Measurements from ENCODE around the gene PIK3R5.
"Not testable (repeated sequence)": the region's sequence is repeated elsewhere in the genome, so short reads cannot be mapped to it uniquely, and the experiment has no call there.

The PIK3R5 gene

DNA sequence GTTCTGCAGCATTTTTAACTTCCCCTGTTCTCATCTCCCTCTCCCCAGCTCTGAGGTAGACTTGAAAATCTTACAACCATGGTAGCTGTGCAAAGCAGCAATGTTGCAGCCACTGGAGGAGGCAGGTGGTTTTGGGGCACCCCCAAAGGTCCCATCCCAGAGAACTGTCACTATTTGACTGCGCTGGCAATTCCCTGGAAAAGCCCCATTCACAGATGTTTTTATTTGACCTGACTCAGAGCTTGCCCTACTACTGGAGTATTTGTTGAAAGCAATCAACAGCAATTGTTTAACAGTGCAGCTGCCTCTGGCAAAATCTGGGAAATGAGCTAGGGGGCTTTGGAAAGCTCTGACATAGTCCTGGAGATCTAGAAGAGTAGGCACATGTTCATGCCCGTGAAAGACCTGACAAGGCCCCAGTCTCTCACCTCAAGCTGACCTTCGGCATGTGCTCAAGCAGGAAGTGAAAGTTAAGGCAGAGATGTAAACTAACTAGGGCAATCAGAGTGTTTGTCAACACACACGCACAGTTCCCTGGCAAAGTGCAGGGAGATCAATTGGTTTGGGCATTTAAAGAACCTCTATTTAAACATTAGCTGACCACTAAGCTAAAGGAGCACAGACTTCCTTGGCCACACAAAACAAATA lies 19.7 kb upstream of the PIK3R5 start:
- no peak for DNase-seq (ENCODE audit: low read depth in 2 of 2)

DNA sequence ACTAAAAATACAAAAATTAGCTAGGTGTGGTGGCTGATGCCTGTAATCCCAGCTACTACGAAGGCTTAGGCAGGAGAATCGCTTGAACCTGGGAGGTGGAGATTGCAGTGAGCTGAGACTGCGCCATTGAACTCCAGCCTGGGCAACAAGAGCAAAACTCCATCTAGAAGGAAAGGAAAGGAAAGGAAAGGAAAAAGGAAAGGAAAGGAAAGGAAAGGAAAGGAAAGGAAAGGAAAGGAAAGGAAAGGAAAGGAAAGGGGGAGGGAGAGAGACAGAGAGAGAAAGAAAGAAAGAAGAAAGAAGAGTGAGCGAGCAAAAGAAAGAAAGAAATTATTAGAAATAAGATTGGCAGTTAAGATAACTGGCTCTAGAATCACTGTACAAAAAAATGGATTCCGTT lies 18.7 kb upstream of the PIK3R5 start:
- DNase-seq (ENCODE audit: low read depth in 2 of 2), result not testable (repeated sequence)

DNA sequence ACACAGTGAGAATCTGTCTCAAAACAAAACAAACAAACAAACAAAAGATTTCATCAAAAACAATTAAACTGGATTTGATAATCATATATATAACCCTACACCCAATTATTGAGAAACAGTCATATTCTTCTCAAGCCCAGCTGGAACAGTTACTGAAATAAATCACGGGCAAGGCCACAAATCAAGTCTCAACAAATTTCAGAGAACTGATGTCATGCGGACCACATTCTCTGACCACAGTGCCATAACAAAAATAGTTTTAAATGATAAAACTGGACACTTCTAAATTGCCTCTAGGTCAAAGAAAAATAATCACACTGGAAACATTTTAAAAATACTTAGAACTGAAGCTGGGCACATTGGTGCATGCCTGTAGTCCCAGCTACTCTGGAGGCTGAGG lies 15.9 kb upstream of the PIK3R5 start:
- DNase-seq (ENCODE audit: low read depth in 2 of 2), result no peak

DNA sequence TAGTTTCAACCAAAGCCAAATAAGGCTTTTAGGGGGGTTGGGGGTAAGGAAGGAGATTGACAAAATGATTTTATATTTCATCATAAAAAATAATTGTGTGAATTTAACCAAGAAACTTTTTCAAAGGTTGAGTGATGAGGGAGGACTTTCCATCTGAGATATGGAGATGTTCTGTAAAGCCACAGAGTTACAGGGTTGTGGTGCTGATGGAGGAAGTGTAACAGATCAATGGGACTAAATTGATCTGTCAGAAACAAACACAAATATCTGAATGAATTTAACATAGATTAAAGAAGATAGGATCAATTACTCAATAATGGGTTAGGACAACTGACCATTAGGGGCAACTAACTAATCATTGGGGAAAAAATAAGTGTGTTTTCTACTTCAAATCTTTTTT lies 14.2 kb upstream of the PIK3R5 start:
- no peak for DNase-seq (ENCODE audit: low read depth in 2 of 2)

DNA sequence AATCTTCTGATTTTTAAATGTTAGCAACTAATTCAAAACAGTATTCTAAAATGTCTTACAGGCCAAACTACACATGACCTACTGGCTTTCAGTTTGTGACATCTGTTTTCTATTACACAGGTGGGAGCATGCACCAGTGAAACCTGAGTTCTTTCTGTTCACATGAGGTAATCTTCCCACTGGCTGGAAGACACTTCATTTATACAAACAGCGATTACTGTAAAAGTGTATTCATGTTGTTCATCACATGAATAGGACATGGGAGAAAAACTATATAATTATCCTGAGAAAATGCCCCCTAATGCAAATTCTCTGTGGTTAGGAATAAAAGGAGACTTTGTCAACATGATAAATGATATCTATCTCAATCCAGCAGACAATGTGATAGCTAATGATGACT lies 11.1 kb upstream of the PIK3R5 start:
- no peak for DNase-seq (ENCODE audit: low read depth in 2 of 2)

DNA sequence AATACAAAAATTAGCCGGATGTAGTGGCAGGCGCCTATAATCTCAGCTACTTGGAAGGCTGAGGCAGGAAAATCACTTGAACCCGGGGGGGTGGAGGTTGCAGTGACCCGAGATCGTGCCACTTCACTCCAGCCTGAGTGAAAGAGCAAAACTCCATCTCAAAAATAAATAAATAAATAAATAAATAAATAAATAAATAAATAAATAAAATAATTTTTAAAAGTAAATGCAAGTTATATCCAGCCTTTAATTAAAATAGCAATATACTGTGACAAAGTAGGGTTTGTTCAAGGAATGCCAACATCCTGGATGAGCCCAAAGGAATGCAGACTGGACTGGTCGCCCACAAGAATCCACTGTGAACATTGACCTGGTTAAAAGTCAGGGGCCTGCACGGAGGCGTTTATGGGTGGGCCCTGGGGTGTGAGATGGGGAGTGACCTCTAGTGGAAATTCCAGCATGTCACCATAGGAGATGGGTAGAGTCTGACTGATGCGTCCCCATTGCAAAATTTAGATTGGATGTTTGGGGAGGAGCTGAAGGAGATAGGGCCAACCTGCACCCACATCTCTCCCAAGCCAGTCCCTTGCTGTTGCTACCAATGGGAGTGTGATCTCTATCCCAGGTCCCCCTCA lies 9.7 kb upstream of the PIK3R5 start:
- DNase-seq (ENCODE audit: low read depth in 2 of 2), result no peak

DNA sequence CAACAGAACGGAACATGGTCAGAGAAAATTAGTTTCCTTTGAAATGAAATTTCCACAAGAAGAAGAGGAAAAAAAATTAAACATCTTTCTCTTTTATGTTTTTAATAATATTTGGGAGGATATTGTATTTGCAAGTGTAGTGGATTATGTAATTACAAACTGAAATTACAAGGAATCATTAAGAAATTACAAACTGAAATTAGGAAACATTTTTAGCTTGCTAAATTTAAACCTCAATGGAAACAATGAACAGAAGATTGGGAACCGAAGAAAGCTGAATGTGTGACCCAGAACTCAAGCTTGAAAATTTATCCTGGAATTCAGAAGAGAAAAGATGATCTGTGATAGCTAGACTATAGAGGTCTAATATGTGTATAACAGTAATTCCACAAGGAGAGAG lies 4.4 kb upstream of the PIK3R5 start:
- DNase-seq (ENCODE audit: low read depth in 2 of 2), result no peak

DNA sequence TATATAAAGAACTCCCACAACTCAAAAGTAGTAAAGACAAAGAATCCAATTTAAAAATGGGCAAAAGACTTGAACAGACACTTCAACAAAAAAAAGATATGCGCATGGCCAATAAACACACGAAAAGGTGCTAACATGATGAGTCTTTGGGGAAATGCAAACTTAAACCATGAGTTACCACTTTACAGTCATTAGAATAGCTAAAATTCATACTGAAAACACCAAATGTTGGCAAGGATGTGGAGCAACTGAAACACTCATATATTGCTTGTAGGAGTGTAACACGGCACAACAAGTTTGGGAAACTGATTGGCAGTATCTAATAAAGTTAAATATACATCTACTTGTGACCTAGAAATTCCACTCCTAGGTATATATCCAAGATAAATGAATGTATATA lies 3.0 kb upstream of the PIK3R5 start:
- no peak for DNase-seq (ENCODE audit: low read depth in 2 of 2)

DNA sequence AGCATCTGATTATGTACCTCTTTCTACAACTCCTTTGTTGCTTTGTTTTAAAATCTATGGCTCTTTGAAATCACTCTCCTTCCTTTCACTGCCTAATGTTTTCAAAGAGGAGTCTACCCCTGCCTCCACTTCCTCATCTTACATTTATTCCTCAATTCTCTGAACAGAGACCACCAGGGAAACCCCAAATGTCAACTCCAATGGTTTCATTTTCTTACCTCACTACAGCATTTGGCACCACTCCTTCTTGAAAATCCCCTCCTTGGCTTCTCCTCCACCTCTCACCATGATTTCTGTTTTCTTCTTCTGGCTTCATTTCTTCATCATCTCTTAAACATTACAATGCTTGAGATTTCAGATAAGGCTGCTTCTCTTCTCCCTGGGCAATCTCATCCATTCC lies 2.4 kb upstream of the PIK3R5 start:
- DNase-seq (ENCODE audit: low read depth in 2 of 2), result no peak

DNA sequence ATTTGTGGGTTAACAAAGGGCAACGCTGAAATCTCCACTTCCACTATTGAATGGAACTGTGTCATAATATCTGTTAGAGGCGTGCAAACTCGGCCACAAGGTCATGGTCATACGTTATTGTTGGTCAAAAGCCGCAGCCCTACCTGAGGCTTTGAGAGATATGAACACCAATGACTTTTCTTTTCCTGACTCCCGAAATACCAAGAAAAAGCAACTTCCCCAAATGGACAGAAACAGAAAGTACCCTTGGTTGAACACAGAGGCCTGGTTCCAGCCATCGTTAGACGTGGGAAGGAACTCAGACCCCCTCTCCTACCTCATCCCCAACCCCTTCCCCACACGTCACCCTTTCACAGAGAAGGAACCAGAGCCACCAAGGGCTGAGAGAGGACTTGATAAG lies 1.4 kb upstream of the PIK3R5 start:
- no peak for DNase-seq (ENCODE audit: low read depth in 2 of 2)

DNA sequence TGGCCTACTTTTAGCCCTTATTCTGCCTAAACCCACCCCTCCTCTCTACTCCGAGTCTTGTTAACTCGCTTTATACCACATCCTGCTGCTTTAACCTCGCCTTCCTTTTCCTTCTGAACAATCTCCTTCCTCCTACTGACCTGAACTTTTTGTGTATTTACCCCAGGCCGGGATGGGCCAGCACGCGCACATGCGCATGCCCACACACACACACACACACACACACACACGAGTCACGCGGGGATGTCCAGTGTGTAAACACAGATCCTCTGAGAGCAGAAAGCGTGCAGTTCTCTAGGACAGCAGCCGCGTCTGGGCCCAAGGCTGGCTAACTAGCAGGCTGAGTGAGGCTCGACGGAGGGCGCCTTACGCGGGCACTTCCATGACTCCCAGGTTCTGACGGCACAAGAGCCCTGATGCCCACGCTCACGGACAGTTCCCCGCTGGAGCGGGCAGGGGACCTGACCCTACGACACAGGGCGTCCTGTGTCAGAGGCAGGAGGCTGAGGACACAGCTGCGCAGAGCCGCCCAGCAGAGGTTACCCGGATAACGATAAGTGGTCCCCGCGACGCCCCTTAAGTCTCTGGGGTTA lies 610 bp downstream of the PIK3R5 start:
- no peak for DNase-seq (ENCODE audit: low read depth in 2 of 2)

DNA sequence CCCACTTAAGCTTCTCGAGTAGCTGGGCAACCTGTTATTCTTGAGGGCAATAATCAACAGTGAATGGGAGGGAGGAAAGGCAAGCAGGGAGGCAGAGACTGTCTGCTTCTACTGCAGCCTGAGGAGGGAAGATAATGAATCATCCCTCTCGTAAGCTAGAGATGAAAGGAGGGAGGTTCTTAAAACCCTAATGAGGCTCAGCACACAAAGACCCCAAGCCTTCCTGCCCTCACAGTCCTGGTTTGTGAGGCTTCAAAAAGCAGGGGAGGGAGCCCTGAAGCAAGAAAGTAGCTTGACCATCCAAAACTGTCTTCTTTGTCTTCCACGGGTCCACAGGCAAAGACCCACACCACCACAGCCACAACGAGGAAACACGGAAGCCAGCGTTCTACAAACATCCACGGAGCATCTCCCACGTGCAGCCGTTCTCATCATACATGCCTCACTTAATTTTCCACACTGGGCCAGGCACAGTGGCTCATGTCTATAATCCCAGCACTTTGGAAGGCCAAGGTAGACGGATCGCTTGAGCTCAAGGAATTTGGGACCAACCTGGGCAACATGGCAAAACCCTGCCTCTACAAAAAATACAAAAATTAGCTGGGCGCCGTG lies 1.8 kb downstream of the PIK3R5 start:
- DNase-seq (ENCODE audit: low read depth in 2 of 2), result no peak

DNA sequence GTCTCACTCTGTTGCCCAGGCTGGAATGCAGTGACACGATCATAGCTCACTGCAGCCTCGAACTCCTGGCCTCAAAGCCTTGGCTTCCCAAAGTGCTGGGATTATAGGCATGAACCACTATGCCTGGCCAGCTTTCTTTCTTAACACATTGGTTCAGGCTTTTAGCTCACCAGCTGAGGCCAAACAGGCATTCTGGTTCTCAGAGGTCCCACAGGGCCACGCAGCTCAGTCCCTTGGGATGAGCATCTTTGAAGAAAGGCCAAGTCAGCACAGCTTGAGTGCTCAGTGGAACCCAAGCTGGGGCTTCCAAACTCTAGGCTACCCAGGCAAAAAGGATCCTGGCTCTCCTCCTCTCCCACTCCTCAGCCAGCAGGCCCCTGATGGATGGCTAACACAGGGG lies 2.5 kb downstream of the PIK3R5 start:
- DNase-seq (ENCODE audit: low read depth in 2 of 2), result no peak

DNA sequence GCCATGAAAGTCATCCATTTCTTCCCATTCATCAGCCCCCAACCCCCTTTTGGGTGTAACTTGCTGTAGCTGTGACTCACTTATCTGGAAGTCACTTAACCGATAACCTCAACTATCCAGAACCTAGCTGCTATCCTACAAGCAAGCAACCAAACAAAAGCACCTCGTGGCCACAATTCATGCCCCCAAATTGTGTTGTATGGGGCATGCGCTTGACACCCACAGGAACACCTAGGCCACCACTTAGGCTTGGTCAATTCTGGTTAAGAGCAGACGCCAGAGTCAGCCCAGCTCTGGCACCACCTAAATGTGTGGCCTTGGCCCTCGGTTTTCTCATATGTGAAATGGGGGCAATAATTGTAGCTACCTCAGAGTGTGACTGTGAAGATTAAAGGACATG lies 3.7 kb downstream of the PIK3R5 start:
- DNase-seq (ENCODE audit: low read depth in 2 of 2), result no peak

DNA sequence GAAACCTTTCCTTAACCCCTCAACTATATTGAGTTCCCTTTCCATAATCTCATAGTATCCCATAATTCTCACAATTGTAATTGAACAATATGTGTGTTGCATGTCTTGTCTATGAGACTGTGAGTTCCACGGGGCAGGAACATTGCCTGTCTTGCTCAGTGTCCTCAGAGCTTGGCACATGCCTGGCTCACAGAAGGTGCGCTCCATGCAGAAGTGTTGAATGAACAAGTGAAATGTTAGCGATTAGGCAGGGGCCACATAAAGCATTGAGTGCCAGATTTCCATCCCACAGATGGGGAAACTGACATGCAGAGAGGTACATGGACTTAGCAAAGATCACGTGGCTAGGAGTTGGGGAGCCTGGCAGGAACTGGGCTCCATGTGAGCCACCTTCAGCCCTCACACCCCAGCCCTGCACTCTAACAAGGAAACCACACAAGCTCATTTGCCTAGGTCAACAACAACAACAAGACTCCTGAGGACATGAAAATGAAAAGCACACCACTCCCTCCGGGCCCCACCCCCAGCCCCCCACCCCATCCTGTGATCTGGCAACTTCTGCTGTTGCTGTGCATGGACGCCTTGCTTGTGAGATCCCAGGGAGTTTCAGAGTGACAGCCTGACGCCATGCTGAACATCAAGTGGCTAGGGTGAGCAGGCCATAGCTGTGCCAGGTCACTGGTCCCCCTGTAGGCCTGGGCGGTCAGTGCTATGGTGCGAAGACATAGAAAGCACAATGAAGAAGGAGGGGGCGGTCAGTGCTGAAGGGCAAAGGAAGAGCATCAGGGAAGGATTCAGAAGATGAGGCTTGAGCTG lies 5.0 kb downstream of the PIK3R5 start:
- DNase-seq (ENCODE audit: low read depth in 2 of 2), result no peak

DNA sequence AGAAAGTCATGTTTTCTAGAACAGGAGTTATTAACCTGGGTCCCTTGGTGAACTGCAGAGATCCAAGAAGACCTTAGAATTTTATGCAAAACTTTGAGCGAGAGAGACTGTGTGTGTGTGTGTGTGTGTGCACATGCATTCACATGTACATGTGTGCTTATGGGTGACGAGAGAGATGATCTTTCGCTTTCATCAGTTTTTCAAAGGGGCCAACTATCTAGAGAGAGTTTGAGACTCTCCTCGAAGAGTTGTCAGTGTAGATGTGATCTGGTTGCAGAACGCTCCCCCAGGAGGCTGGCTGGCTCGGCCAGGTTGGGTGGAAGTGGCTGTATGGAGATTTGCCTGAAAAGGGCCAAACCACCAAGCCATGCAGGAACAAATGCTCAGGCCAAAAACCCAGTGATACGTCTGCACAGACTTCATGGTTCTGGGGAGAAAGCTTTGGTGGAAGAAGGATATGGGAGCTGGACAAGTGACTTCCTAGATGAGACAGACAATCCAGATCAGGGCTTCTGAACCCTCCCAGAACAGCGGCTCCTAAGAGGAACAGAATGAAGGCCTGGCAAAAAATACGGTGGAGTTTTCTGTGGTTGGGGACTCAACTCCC lies 6.1 kb downstream of the PIK3R5 start:
- no peak for DNase-seq (ENCODE audit: low read depth in 2 of 2)

DNA sequence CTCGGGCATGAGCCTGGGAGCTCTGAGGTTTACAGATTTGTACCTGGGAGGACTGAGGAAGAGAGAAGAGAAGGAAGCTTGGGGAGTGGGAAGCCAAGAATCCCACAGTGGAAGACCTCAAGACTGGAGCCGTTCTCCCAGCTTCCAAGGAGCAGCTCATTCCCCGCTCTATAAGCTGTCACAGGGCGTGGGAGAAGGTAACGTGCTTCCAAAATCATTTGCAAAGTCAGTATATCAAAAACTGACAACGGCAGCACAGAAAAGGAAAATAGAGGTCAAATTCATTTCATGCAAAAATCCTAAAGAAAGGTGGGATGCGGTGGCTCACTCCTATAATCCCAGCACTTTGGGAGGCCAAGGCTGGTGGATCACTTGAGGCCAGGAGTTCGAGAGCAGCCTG lies 7.8 kb downstream of the PIK3R5 start:
- DNase-seq (ENCODE audit: low read depth in 2 of 2), result no peak

DNA sequence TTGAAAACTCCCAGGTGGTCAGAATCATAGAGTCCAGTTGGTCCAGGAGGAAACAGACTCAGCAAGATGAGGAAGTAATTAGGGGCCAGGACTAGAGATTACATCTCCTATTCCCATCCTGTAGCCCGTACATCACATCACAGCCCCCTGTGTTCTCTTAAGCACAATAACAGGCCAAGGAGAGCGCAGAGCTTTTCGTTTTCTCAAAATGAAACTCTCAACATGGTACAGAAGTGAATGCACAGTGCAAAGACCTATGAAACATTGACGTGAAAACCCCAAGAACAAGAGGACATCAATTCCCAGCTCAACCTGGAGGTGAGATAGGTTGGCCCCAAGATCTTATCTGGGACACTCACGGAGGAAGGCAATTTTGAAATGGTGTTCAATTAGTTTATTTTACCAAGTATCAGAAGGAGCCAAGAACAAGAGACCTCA lies 9.0 kb downstream of the PIK3R5 start:
- DNase-seq (ENCODE audit: low read depth in 2 of 2), result no peak

DNA sequence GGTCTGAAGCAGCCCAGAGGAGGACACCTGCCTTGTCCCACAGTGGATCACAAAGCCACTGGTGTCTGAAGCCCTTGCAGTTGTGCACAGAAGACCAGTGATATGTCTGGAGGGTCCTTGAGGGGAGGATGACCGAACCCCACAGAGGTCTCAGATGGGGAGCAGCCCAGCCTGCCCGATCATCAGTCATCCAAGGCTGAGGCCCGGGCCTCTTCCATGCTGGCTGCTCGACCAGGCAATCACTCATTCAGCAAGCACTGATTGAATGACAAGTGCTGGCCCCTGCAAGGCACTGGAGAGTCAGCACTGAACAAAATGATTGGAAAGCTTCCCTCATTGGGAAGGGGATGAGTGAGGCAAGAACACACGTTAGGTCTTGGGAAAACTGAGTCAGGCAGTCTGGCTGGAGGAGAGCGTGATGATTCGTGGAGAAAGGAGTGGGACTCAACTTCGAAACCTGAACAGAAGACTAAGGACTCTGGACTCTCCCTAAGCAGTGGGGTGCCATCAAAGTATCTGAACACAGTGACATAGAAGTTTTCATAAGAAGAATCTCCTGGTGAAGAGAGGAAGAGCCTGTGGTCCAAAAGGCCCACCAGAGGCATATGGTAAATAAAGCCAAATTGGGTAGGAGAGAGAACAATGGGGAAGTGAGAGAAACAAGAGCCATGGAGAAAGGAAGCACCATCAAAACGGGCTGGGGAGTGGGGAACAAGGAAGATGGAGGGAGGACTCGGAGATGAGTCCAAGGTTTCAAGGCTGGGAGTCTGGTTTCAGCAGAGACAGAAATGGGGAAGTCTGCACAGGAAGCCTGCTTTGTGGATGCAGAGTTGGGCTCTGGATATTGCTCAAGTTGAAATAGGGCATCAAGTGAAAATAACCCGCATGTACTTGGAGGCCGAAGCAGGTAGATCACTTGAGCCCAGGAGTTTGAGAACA lies 10.2 kb downstream of the PIK3R5 start:
- DNase-seq (ENCODE audit: low read depth in 2 of 2), result no peak

DNA sequence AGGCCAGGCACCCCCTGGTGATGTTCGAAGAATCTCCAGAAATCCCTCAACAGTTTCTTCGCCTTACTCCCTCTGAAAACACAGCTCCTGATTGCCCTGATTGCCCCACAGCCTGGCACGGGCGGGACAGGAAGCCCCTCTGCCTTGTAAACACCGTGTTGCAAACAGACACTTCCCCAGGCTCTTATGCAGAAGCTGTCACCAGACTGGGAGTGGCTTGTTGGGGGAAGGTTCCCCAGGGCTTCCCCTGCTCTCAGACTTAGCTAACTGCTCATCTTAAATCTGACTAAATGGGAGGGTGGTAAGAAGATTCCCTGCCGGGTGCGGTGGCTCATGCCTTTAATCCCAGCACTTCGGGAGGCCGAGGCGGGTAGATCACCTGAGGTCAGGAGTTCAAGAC lies 11.2 kb downstream of the PIK3R5 start:
- no peak for DNase-seq (ENCODE audit: low read depth in 2 of 2)

Measured in stimulated activated CD8-positive, alpha-beta memory T cell treated with anti-CD3 and anti-CD28 coated beads, Interleukin-2, amount 100 ng/mL, for 48 hours (primary cell).